GM18508 (cell line): ENCODE measurements around the gene CCDC27.
"Not testable (repeated sequence)": the region's sequence is repeated elsewhere in the genome, so short reads cannot be mapped to it uniquely, and the experiment has no call there.

Source experiments
- ATAC-seq: cut with Tn5 transposase; IDR thresholded peaks from one replicate; pipeline ENCODE4 v1.9.1; 2021; ENCODE audit warnings: moderate number of reproducible peaks; ENCODE audit not compliant: insufficient read depth, unreplicated experiment

Gene CCDC27

DNA sequence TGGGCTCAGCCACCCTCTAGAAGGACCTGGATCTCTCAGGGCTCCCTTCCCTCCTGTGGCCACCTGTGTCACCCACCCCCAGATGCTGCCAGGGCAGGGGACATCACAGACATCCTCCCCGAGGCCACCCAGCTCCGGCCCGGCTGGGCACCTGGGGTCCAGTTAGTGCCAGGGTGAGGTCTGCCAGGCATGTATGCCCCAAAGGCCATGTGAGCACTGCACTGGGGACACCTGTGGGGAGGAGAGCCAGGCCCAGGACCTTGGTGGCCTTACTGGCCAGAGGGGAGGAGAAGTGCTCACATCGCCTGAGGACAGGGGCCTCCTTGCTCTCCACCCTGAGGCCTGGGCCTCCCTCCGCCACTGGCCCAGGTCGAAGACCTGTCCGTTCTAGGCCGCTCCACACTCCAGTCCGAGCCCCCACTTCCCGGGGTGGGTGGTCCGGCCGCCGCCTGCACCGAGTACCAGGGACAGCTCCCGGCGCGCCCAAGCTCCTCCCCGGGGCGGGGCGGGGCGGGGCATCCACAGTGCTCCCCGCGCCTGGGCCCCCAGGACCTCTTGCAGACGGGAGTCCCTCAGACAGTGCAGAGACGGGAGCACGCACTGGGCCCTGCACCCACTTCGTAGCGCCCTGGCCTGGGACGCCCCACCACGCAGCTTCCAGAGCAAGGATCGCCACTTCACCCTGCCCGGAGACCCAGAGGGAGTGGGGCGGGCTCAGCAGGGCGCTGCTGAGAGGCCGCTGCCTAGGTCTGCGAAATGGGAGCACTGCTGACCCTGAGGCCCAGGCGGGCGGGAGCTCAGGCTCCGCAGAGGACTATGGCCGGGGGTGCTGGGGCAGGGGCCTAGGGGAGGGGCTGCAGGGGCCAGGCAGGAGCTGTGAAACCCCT lies 34.3 kb upstream of the CCDC27 start:
- no peak for ATAC-seq

DNA sequence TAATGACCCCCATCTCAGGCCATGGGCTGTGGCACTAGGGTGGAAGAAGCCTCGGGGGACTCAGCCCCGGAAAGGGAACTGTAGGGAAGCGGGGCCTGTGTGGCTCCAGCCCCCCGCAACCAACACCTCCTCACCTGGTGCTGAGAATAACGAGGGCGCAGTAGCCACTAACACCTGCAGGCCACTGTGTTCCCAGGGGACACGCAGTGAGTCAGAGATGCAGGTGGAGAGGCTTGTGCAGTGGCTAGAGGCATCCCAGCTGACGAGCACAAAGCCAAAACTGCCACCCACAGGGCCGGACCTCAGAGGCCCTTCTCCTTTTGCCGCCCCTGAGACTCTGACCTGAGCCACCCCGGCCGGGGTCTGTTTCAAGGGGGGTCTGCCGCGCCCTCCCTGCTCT lies 33.5 kb upstream of the CCDC27 start:
- no peak for ATAC-seq

DNA sequence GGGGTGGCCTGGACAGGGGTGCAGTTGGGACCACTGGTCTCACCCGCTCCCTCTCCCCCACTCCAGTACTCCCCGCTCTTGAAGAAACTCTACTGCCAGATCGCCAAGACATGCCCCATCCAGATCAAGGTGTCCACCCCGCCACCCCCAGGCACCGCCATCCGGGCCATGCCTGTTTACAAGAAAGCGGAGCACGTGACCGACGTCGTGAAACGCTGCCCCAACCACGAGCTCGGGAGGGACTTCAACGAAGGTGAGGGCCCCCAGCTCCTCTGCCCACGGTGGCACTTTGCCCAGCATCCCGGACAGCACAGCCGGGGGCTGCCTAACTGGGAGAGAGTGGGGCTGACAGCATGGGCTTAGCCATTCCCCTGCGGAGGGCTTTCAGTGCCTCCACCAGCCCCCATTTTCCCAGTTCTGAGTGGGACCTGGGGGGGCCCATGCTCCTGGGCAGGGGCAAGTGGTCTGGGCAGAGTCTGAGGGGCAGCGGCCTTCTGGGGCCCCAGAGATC lies 30.2 kb upstream of the CCDC27 start:
- no peak for ATAC-seq

DNA sequence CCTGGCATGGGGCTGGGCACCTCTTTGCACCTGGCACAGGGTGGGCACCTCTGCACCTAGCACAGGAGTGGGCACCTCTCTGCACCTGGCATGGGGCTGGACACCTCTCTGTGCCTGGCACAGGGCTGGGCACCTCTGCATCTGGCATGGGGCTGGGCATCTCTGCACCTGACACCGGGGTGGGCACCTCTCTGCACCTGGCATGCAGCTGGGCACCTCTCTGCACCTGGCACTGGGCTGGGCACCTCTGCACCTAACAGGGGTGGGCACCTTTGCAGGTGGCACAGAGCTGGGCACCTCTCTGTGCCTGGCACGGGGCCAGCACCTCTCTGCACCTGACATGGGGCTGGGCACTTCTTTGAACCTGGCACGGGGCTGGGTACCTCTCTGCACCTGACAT lies 29.4 kb upstream of the CCDC27 start:
- ATAC-seq: no peak

DNA sequence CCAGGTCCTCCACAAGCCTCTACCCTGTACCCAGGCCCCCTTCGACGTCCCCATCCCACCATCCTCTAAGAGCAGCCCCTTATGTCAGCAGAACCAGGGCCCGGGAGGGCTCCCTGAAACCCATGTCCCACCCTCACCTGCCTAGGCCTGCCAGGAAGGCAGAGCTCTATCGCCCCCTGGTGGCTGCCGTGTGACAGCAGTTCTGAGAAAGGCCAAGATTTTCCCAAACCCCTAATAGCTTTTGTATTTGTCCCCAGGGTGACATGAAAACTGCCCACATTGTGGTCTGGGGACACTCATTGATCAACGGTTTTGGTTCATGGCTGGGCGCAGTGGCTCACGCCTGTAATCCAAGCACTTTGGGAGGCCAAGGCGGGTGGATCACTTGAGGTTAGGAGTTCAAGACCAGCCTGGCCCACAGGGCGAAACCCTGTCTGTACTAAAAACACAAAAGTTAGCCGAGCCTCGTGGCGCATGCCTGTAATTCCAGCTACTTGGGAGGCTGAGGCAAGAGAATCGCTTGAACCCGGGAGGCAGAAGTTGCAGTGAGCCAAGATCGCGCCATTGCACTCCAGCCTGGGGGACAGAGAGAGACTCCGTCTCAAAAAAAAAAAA lies 27.7 kb upstream of the CCDC27 start:
- not testable (repeated sequence) for ATAC-seq

DNA sequence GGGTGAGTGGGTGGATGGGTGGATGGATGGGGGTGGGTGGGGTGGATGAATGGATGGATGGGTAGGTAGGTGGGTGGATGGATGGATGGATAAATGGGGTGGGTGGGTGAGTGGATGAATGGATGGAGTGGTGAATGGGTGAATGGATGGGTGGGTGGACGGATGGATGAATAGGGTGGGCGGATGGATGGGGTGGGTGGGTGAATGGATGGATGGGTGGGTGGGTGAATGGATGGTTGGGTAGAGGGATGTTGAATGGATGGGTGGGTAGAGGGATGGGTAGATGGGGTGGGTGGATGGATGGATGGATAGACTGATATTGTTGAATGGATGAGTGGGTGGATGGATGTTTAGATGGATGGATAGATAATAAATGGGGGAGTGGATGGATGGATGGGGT lies 26.9 kb upstream of the CCDC27 start:
- no peak for ATAC-seq

DNA sequence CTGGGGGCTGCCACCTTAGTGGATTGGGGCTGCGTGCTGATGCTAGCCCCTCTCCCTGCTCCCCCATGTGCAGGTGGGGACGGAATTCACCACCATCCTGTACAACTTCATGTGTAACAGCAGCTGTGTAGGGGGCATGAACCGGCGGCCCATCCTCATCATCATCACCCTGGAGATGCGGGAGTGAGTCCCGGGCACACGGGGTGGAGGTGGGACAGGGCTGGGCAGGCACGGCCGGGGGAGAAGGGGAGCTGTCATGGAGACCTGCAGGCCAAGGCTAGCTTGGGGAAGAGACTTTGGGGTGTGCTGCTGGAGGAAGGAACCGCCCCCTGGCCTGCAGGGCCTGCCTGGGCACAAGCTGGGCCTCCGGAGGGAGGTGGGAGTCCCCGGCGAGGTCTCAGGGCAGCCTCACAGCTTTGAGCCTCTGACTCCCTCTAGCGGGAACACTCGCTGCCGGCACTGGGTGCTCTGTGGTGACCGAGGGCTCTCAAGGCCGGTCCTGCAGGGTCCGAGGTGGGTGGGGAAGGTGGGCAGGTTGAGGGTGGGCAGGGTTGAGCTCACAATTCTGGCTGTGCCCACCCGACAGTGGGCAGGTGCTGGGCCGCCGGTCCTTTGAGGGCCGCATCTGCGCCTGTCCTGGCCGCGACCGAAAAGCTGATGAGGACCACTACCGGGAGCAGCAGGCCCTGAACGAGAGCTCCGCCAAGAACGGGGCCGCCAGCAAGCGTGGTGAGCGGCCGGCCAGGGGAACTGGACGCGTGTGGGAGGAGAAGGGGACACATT lies 25.0 kb upstream of the CCDC27 start:
- no peak for ATAC-seq

DNA sequence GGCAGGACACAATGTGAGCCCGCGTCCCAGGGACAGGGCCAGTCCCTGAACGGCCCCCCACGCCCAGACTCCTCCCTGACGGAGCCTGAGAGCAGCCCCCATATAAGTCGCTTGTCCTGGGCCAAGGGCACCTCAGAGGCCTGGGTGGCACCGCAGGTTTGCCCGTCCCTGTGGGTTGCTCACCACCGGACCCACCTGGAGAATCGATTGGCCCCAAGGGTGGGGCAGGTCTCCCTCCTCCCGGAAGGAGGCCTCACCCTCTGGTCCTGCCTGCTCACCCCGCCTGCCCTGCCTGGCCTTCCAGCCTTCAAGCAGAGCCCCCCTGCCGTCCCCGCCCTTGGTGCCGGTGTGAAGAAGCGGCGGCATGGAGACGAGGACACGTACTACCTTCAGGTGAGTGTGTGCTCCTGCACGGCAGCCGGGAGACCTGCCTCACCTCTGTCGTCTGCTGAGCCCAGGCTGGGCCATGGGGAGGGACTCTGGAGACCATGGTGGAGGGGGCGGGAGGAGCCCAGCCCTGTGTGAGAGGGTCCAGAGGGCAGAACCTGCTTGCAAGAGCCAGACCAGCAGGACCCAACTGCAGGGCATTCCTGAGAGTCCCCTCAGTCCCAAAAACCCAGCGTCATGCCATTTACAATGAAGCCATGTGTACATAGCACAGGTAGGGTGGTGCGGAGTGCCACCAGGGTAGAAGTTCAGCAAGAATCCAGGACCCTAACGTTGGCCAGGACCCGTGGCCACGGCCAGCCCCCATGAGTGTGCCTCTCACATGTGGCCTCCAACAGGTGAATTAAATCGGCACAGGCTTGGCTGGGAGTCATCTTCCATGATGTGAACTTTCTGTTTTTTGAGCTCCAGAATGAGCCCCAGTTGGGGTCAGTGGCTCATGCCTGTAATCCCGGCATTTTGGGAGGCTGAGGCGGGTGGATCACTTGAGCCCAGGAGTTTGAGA lies 24.1 kb upstream of the CCDC27 start:
- ATAC-seq: no peak

DNA sequence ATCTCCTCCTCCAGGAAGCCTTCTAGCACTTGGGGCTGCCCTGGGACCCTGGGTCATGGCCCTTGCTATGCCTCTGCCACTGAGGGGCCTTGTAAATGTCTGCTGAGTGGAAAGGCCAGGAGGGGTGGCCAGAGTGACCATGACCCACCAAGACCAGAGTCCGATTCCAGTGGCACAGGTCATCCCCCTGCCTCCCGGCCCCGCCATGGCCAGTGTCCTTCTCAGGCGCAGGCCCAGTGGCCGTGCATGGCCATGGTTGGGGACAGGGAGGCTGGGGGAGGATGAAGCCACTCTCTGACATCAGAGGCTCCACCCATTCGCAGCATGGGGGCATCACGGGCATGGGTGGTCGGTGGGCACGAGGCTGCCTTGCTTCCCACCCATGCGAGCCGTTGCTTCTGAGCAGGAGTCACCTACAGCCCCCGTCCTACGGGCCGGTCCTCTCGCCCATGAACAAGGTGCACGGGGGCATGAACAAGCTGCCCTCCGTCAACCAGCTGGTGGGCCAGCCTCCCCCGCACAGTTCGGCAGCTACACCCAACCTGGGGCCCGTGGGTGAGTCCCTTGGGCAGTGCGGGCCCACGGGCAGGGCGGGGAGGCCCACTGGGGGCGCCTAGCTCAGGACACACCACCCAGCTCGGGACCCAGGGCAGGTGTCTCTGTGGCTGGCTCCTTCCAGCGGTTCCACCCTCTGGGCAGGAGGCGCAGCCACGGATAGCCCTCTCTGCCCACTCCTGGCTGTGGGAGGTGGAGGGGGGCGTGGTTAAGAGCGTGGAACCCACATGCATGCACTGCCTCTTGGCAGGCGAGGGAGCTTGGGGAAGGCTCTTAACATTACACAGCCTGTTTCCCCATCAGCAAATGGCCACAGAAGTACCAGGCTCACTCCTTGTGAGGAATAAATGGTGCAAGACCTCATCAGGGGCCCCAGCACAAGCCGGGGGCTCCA lies 22.4 kb upstream of the CCDC27 start:
- ATAC-seq: no peak

DNA sequence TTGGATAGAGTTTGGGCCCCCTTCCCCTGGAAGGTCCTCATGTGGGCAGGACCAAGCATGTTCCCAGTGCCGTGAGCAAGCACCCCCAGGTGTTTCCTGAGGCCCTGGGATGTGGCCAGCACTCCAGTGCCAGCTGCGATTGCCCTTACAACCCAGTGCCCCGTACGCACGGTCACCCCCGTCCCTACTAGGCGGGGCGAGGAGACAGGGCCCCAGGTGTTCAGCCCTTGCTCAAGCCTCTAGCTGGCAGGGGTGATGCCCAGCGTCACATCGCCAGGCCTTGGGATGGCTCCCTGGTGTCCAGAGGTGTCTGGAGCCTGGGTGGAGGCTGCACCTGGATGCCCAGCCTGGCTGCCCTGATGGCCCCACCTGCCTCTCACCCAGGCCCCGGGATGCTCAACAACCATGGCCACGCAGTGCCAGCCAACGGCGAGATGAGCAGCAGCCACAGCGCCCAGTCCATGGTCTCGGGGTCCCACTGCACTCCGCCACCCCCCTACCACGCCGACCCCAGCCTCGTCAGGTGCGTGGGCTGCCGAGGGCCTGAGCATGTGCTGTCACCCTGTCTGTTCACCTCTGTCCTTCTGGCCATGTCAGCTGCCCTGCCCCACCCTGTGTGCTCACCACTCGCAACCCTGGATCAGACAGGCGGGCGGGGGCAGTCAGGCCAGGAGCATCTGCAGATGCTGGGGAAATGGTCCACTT lies 21.6 kb upstream of the CCDC27 start:
- ATAC-seq: no peak

DNA sequence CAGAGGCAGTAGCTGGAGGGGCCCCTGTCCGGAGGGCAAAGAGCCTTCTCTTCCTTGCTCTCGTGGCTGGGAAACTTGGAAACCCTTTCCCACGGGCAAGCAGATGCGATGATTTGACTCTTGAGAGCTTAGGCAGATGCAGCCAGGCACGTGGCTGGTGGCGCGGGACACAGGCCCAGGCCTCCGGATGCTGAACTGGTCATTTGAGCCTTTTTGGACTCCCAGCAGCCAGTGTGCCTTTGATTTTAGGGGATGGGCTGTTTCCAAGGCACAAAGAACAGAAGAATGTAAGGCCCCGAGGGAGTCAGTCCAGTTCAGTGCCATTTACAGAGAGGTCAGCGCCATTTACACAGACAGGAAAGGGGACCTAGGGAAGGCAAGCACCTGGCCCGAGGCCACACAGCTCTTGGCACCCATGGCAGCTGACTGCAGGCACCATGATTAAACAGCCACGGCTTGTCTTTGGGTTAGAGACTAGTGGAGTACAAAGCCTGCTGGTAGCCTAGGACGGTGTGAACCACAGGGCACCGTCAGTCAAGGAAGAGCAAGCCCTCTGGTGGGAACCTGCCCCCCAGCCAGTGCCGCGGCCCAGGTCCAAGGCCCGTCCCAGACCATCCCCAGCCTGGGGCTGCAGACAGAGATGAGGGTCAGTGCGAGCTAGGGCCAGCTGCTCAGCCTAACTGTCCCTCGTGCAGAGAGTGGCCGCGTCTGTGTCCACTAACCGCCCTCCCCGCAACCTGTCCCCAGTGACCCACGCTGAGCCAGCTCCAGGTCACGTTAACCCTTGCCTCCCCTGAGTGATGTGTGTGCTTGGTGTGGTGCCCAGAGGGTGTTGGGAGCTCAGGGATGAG lies 20.4 kb upstream of the CCDC27 start:
- no peak for ATAC-seq

DNA sequence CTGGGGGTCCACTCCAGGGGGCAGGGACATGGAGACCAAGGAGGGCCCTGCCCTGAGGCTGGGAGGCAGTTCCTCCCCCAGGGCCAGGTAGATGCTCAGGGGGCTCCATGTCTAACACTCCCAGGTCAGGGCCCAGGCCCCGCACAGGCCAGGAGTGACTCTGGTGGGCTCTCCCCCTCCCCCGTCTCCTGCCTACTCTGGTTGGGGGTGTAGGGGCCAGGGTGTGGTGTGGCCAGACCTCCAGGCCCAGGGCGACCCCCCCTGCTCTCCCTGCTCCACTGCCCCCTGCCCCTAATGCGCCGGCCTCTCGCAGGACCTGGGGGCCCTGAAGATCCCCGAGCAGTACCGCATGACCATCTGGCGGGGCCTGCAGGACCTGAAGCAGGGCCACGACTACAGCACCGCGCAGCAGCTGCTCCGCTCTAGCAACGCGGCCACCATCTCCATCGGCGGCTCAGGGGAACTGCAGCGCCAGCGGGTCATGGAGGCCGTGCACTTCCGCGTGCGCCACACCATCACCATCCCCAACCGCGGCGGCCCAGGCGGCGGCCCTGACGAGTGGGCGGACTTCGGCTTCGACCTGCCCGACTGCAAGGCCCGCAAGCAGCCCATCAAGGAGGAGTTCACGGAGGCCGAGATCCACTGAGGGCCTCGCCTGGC lies 19.7 kb upstream of the CCDC27 start:
- ATAC-seq: no peak

DNA sequence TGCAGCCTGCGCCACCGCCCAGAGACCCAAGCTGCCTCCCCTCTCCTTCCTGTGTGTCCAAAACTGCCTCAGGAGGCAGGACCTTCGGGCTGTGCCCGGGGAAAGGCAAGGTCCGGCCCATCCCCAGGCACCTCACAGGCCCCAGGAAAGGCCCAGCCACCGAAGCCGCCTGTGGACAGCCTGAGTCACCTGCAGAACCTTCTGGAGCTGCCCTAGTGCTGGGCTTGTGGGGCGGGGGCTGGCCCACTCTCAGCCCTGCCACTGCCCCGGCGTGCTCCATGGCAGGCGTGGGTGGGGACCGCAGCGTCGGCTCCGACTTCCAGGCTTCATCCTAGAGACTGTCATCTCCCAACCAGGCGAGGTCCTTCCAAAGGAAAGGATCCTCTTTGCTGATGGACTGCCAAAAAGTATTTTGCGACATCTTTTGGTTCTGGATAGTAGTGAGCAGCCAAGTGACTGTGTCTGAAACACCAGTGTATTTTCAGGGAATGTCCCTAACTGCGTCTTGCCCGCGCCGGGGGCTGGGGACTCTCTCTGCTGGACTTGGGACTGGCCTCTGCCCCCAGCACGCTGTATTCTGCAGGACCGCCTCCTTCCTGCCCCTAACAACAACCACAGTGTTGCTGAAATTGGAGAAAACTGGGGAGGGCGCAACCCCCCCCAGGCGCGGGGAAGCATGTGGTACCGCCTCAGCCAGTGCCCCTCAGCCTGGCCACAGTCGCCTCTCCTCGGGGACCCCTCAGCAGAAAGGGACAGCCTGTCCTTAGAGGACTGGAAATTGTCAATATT lies 19.0 kb upstream of the CCDC27 start:
- ATAC-seq: no peak

DNA sequence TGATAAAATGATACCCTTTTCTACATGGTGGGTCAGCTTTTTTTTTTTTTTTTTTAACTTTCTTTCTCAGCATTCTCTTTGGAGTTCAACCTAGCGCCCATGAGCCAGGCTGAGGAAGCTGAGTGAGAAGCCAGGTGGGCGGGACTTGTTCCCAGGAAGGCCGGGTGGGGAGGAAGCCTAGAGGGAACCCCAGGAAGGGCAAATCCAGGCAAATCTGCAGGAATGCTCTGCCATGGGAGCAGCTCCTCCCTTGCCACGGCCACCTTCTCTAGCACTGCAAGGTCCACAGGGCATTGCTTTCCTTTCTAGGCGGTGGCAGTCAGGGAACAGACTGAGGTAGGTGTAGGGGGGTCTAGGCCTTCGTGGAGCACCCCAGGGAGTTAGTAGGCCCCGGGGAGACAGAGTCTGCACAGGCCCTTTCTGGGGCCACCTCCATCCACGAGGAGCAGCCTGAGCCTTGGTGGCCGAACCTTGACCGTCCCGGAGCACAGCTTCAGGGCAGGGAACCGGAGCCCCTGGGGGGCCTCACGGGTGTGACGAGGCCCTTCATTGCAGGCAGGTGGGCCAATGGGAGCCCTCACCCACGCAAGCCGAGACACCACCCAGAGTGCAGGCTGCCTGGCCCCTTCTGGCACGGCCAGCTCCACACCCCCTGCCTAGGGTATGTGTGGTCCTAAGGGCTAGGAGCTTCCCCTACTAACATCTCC lies 18.2 kb upstream of the CCDC27 start:
- ATAC-seq: no peak

DNA sequence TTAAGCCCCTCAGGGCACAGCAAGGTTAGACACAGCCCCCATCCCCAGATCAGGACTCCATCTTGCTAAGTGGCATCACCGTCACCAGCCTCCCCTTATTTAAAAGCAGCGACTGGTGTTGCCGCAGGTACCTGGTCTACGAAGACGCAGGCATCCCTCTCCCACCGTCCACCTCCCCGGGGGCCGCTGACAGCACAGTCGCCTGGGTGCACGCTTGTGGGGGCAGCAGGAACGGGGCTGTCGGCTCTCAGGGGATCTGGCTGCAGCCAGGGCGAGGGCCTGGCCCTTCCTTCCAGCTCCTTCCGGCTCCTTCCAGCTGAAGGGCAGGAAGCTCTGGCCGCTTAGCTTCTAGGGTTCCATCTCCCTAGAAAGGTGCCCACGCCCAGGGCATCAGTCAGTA lies 17.6 kb upstream of the CCDC27 start:
- no peak for ATAC-seq
